Activated T-helper 1 cell treated with anti-CD3 and anti-CD28 coated beads, Interleukin-12 subunit alpha, Interleukin-12 subunit beta, Interleukin-2, Interleukin-4 antibody, amounts not matched to agents 30 ng/mL and 10 ng/mL and 1 ng/mL, durations not matched to agents 14 hours and 24 hours and 36 hours (primary cell): ENCODE results near the gene ASTN2. TPM values are rescaled to one million over a fixed set of nuclear protein-coding genes. Genes with fewer than 3 reads are reported as not detected.

Source experiments
- DNase-seq: peaks from one replicate; pipeline ENCODE4 v3.0.0; 2021; ENCODE audit warnings: low spot score
- H3K27ac Mint-ChIP-seq: one replicate; pipeline ENCODE4 v1.8.0; 2021; ENCODE audit warnings: mild to moderate bottlenecking, mixed read lengths
- H3K27me3 Mint-ChIP-seq: one replicate; pipeline ENCODE4 v1.8.0; 2022; ENCODE audit warnings: mild to moderate bottlenecking, moderate library complexity, mixed read lengths; ENCODE audit not compliant: insufficient read depth
- H3K36me3 Mint-ChIP-seq: one replicate; pipeline ENCODE4 v1.8.0; 2021; ENCODE audit warnings: low read depth, mixed read lengths
- H3K4me1 Mint-ChIP-seq: one replicate; pipeline ENCODE4 v1.8.0; 2021; ENCODE audit warnings: low read depth, mixed read lengths
- H3K4me3 Mint-ChIP-seq: one replicate; pipeline ENCODE4 v1.8.0; 2021; ENCODE audit warnings: mild to moderate bottlenecking, moderate library complexity, mixed read lengths
- H3K9me3 Mint-ChIP-seq: one replicate; pipeline ENCODE4 v1.8.0; 2021; ENCODE audit warnings: mixed read lengths
- intact Hi-C: fragments of 100-400 bp; cut with micrococcal nuclease; formaldehyde crosslinking; loops from one replicate; pipeline ENCODE4 v1.15.1; 2024
- total RNA-seq: library from RNA; stranded (reverse); gene quantifications from 2 replicates; pipeline ENCODE4 v1.2.3, GENCODE V29; 2022

Gene ASTN2
- total RNA-seq, 1 donor from 2014 or later: 3.3 TPM

DNA sequence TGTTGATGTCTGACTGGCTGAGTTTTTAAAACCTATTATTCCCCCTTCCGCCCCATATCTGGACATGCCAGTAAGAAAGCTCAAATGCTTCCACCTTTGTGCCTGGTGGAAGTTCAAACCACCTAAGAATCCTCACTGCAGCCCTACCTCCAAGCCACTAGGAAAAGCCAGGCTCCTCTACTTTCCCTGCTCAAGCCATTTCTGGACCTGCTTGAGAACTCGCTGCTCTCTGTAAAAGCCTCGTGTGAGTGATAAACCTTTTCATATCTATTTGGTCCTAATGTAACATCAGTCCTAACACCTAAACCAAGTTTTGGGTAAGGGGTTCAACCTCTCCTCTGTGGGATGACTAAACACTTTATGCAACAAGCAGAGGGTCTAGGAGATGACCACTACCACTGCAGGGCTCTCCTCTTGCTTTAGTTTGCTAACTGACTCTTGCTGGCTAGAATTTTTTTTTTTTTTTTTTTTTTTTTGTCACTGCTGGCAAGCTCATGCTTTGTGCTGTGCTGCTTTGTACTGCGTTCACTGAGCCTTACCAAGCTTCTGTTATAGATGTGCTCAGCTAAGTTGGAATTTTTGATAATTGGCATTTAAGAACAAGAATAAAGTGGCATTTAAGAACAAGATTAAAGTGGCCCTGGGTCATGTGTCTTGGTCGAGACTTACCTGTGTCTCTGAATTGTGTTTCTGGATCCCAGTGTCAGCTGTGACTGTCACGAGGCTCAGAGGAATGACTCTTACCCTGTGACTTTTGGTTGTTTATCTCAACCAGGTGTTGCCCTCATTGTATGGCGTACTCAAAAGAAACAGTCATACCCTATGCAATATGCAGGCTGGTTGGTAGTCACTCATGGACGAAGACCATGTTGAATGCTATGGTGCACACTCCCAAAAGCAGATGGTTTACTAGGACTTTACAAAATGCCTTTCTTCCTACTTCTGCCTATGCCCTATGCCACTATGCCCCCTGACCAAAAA lies 708.3 kb downstream of the ASTN2 start:
- DNase-seq: no peak
- Mint-ChIP-seq H3K9me3 (no peaks in the 10 kb centered on the region), H3K4me1 (peaks cover 10% of the 10 kb centered on the region), H3K27me3 (no peaks in the 10 kb centered on the region), H3K4me3 (no peak overlapping the region), H3K27ac (no peak overlapping the region), H3K36me3 (peaks cover 12% of the 10 kb centered on the region)
- intact Hi-C loops: no loop called here

- Mint-ChIP-seq H3K9me3 (peaks cover 4% of the 10 kb centered on the region), H3K4me3 (no peak overlapping the region), H3K27ac (no peak overlapping the region), H3K4me1 (peaks cover 20% of the 10 kb centered on the region), H3K36me3 (peaks cover 21% of the 10 kb centered on the region), H3K27me3 (no peaks in the 10 kb centered on the region)
- intact Hi-C loops: no loop called here
- no peak for DNase-seq
Observed at GRCh38 chr9:116705531-116705930, 709.3 kb downstream of the ASTN2 start.

- Mint-ChIP-seq H3K27me3 (no peaks in the 10 kb centered on the region), H3K4me1 (peaks cover 22% of the 10 kb centered on the region), H3K27ac (no peak overlapping the region), H3K4me3 (no peak overlapping the region), H3K9me3 (peaks cover 7% of the 10 kb centered on the region), H3K36me3 (peaks cover 31% of the 10 kb centered on the region)
- intact Hi-C loops: no loop called here
- no peak for DNase-seq
Observed at GRCh38 chr9:116704470-116704869, 710.4 kb downstream of the ASTN2 start.

- Mint-ChIP-seq H3K4me3 (no peak overlapping the region), H3K27me3 (no peaks in the 10 kb centered on the region), H3K9me3 (peaks cover 7% of the 10 kb centered on the region), H3K4me1 (peaks cover 22% of the 10 kb centered on the region), H3K36me3 (peaks cover 35% of the 10 kb centered on the region), H3K27ac (no peak overlapping the region)
- no peak for DNase-seq
- intact Hi-C loops: no loop called here
Observed at GRCh38 chr9:116703634-116704033, 711.2 kb downstream of the ASTN2 start.

GRCh38 chr9:116701940-116702642 lies 712.8 kb downstream of the ASTN2 start:
- Mint-ChIP-seq H3K27ac (peak overlapping the region; percentile 43), H3K9me3 (peaks cover 7% of the 10 kb centered on the region), H3K36me3 (peaks cover 44% of the 10 kb centered on the region), H3K4me1 (peaks cover 22% of the 10 kb centered on the region), H3K4me3 (no peak overlapping the region), H3K27me3 (no peaks in the 10 kb centered on the region)
- no peak for DNase-seq
- intact Hi-C loops: loop anchor here (1.0 kb wide), 1 partner anchor 15 kb away; the partner anchor contains the start of gene TRIM32

DNA sequence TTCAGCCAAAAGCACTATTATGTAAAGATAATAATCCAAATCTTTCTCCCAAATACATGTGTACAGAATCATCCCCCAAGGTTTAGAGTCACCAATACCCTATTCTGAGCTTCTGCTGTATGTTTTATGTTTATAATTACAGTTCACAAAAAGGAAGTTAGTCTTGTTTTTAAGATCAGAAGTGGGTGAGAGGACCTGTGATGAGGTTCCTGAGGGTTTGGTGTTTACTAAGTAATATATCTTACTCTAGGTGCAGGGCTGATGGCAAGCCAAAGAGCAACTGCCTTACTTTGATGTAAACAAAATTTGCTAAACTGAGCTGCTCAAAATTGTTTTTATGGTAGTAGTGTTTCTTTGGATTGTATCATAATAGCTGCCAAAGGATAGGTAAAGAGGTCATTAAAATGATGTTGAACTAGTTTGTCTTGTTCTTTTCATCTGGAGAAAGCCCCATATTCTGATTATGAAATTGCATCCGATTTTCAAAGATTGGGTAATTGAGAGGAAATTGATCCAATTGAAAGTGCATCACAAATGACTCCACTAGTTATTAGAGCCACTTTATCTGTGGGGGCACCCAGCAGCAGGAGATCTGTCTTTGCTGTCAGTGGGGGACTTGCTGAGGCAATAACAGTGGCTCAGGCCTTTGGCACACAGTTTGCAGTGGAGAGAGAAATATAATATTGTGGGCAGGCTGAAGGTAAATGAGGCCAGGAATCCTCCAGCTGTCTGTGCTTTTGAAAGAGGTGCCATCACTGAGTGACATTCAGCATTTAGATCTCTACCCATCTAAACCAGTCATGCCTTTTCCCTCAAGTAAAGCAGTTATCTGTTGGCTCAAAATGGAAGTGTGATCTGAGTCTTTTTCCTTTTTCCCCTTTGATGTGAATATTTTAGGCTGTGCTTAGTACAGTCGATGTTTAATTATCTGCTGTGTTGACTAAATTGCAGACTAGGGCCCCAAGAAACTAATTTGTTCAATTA lies 713.7 kb downstream of the ASTN2 start:
- peaks cover 7% of the 10 kb centered on the region for H3K9me3 Mint-ChIP-seq
- intact Hi-C loops: loop anchor here (1.0 kb wide), 1 partner anchor 14 kb away; the partner anchor contains the start of gene TRIM32
- no peaks in the 10 kb centered on the region for H3K27me3 Mint-ChIP-seq
- H3K4me3 Mint-ChIP-seq: peak overlapping the region; percentile 8
- H3K27ac Mint-ChIP-seq: peak overlapping the region; percentile 8
- H3K4me1 Mint-ChIP-seq: peaks cover 22% of the 10 kb centered on the region
- DNase-seq: no peak
- H3K36me3 Mint-ChIP-seq: peaks cover 44% of the 10 kb centered on the region

- H3K9me3 Mint-ChIP-seq: peaks cover 7% of the 10 kb centered on the region
- no peak overlapping the region for H3K4me3 Mint-ChIP-seq
- H3K36me3 Mint-ChIP-seq: peaks cover 44% of the 10 kb centered on the region
- no peak for DNase-seq
- H3K27ac Mint-ChIP-seq: no peak overlapping the region
- intact Hi-C loops: no loop called here
- no peaks in the 10 kb centered on the region for H3K27me3 Mint-ChIP-seq
- H3K4me1 Mint-ChIP-seq: peaks cover 22% of the 10 kb centered on the region
Observed at GRCh38 chr9:116700279-116700678, 714.6 kb downstream of the ASTN2 start.

DNA sequence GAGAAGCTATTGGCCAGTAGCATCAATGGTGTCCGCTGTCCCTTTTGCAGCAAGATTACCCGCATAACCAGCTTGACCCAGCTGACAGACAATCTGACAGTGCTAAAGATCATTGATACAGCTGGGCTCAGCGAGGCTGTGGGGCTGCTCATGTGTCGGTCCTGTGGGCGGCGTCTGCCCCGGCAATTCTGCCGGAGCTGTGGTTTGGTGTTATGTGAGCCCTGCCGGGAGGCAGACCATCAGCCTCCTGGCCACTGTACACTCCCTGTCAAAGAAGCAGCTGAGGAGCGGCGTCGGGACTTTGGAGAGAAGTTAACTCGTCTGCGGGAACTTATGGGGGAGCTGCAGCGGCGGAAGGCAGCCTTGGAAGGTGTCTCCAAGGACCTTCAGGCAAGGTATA lies 717.0 kb downstream of the ASTN2 start:
- Mint-ChIP-seq H3K36me3 (peaks cover 45% of the 10 kb centered on the region), H3K27ac (no peak overlapping the region)
- intact Hi-C loops: no loop called here

DNA sequence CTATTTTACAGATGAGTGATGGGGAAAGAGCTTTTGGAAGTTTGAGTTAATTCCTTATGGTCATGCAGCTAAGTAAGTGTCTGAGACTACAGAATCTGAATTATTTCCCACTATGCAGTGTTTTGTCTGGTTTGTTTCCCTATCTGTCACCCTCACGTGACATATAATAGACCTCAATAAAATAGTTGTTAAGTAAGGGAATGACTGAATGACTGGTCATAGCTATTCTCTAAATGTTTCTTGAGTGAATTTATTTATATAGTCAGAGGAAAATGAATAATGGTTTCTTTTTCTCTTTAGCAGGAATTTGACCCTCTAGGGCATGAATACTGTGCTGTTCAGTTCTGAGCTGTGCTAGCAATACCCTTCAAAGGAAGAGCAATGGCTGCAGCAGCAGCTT lies 717.5 kb downstream of the ASTN2 start:
- DNase-seq: no peak
- H3K27me3 Mint-ChIP-seq: no peaks in the 10 kb centered on the region
- intact Hi-C loops: no loop called here
- H3K27ac Mint-ChIP-seq: no peak overlapping the region
- peaks cover 7% of the 10 kb centered on the region for H3K9me3 Mint-ChIP-seq
- H3K36me3 Mint-ChIP-seq: peaks cover 42% of the 10 kb centered on the region
- H3K4me1 Mint-ChIP-seq: peaks cover 31% of the 10 kb centered on the region
- H3K4me3 Mint-ChIP-seq: no peak overlapping the region

More for the DNA sequence above, 717.0 kb downstream of the ASTN2 start:
- H3K9me3 Mint-ChIP-seq: peaks cover 7% of the 10 kb centered on the region
- peaks cover 28% of the 10 kb centered on the region for H3K4me1 Mint-ChIP-seq
- DNase-seq: no peak
- no peak overlapping the region for H3K4me3 Mint-ChIP-seq
- no peaks in the 10 kb centered on the region for H3K27me3 Mint-ChIP-seq

DNA sequence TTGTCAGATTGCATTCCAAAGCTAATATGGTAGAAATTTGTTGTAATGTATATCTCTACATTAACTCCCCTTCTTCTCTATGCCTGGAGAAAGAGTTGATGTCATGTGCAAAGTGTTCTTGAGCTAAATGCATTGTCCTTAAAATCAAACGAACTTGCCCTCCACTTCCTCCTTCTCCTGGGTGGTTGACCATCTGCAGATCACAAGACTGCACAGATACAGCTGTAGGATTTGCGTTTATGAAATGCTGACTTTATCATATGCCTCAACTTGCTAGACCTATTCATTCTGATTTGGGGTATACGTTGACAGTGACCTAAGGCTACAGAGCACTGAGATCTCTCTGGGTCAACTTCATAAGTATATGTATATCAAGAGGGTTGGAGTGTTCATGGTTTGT lies 719.4 kb downstream of the ASTN2 start:
- H3K4me3 Mint-ChIP-seq: no peak overlapping the region
- intact Hi-C loops: no loop called here
- H3K4me1 Mint-ChIP-seq: peaks cover 26% of the 10 kb centered on the region
- peaks cover 26% of the 10 kb centered on the region for H3K36me3 Mint-ChIP-seq
- DNase-seq: no peak
- no peak overlapping the region for H3K27ac Mint-ChIP-seq
- H3K27me3 Mint-ChIP-seq: no peaks in the 10 kb centered on the region
- H3K9me3 Mint-ChIP-seq: peaks cover 3% of the 10 kb centered on the region

- intact Hi-C loops: no loop called here
- peaks cover 28% of the 10 kb centered on the region for H3K4me1 Mint-ChIP-seq
- no peak overlapping the region for H3K4me3 Mint-ChIP-seq
- H3K9me3 Mint-ChIP-seq: no peaks in the 10 kb centered on the region
- DNase-seq: no peak
- H3K27me3 Mint-ChIP-seq: no peaks in the 10 kb centered on the region
- H3K36me3 Mint-ChIP-seq: peaks cover 20% of the 10 kb centered on the region
- no peak overlapping the region for H3K27ac Mint-ChIP-seq
Observed at GRCh38 chr9:116694785-116695291, 720.0 kb downstream of the ASTN2 start.

- H3K4me1 Mint-ChIP-seq: peaks cover 43% of the 10 kb centered on the region
- H3K9me3 Mint-ChIP-seq: no peaks in the 10 kb centered on the region
Observed at GRCh38 chr9:116693233-116693731, 721.6 kb downstream of the ASTN2 start.

More at GRCh38 chr9:116693233-116693731, 721.6 kb downstream of the ASTN2 start:
- Mint-ChIP-seq H3K4me3 (no peak overlapping the region), H3K36me3 (peaks cover 11% of the 10 kb centered on the region), H3K27me3 (no peaks in the 10 kb centered on the region), H3K27ac (no peak overlapping the region)
- DNase-seq: no peak
- intact Hi-C loops: no loop called here
